H1 (cell line): ENCODE data around the gene LRP11. TPM values are rescaled to one million over a fixed set of nuclear protein-coding genes. Genes with fewer than 3 reads are reported as not detected.
A peak's percentile ranks its signal among the peaks of the same experiment; 100 is the strongest.
"Not testable (repeated sequence)": the region's sequence is repeated elsewhere in the genome, so short reads cannot be mapped to it uniquely, and the experiment has no call there.

ENCODE experiments used
- CTCF ChIA-PET: fragments of 300-600 bp; sonication (Branson Sonifier 250); formaldehyde crosslinking; loops from one replicate; lab custom pipeline; 2021; ENCODE audit not compliant: partially characterized antibody; lab: Charles Lee
- POLR2A ChIA-PET: fragments of 300-600 bp; sonication (Branson Sonifier 250); formaldehyde crosslinking; loops from one replicate; lab custom pipeline; 2021; ENCODE audit warnings: inconsistent platforms; ENCODE audit not compliant: partially characterized antibody; lab: Charles Lee
- DNase-seq, 2 experiments: peaks; one replicate each; pipeline versions ENCODE4 v3.0.0 to v3.0.0-alpha.2; 2010 to 2022; ENCODE audit warnings: low spot score in 2 of 2, low read depth in 1 of 2, mixed read lengths in 1 of 2
- FAIRE-seq: peaks from 2 replicates; lab custom pipeline; 2011; peaks lifted over from hg19 to GRCh38; lab: Jason Lieb, UNC
- H2AFZ ChIP-seq: 2 replicates; pipeline ENCODE4 v1.8.1; 2012; ENCODE audit warnings: low read length, inconsistent platforms
- H2AK5ac ChIP-seq: 2 replicates; pipeline ENCODE4 v1.6.1; 2013; ENCODE audit warnings: low read depth, low read length
- H2BK120ac ChIP-seq: replicated peaks from 2 replicates; pipeline ENCODE3; 2013; ENCODE audit warnings: low read depth, low read length, inconsistent platforms
- H2BK12ac ChIP-seq: 2 replicates; pipeline ENCODE4 v1.6.1; 2013; ENCODE audit warnings: low read depth, low read length
- H2BK15ac ChIP-seq: 2 replicates; pipeline ENCODE4 v1.6.1; 2013; ENCODE audit warnings: low read length
- H2BK20ac ChIP-seq: 2 replicates; pipeline ENCODE4 v1.6.1; 2013; ENCODE audit warnings: low read length
- H2BK5ac ChIP-seq: 2 replicates; pipeline ENCODE4 v1.6.1; 2013; ENCODE audit warnings: low read depth, low read length
- H3K14ac ChIP-seq: 2 replicates; pipeline ENCODE4 v1.6.1; 2013; ENCODE audit warnings: inconsistent platforms; ENCODE audit not compliant: insufficient read length
- H3K18ac ChIP-seq: 2 replicates; pipeline ENCODE4 v1.6.1; 2013; ENCODE audit warnings: low read length; ENCODE audit errors: extremely low read depth
- H3K23ac ChIP-seq: 2 replicates; pipeline ENCODE4 v1.6.1; 2013; ENCODE audit warnings: inconsistent platforms; ENCODE audit not compliant: insufficient read length
- H3K23me2 ChIP-seq: 2 replicates; pipeline ENCODE4 v1.6.1; 2013; ENCODE audit warnings: low read depth, low read length
- H3K27ac ChIP-seq: 2 replicates; pipeline ENCODE4 v1.6.1; 2011; ENCODE audit warnings: low read depth, low read length, inconsistent platforms
- H3K27me3 ChIP-seq, 4 experiments: replicated peaks in 1 of 4; 1 replicate in 1 of 4; 2 replicates in 3 of 4; pipeline versions ENCODE4 v1.6.1 to v1.8.1; 2011 to 2013; ENCODE audit warnings: low read length in 3 of 4, mild to moderate bottlenecking in 3 of 4, inconsistent platforms in 2 of 4, mixed read lengths in 2 of 4, moderate library complexity in 1 of 4; ENCODE audit not compliant: control insufficient read depth in 3 of 4, insufficient read depth in 3 of 4; ENCODE audit errors: extremely low read depth in 1 of 4
- H3K36me3 ChIP-seq, 4 experiments: 2 replicates each; pipeline versions ENCODE4 v1.6.1 to v1.8.1; 2011 to 2013; ENCODE audit warnings: mild to moderate bottlenecking in 4 of 4, low read length in 3 of 4, moderate library complexity in 2 of 4, control low read depth in 1 of 4, inconsistent platforms in 1 of 4; ENCODE audit not compliant: insufficient read depth in 4 of 4, control insufficient read depth in 2 of 4
- H3K4ac ChIP-seq: replicated peaks from 2 replicates; pipeline ENCODE3; 2013; ENCODE audit warnings: low read length, low read depth, mixed read lengths, inconsistent platforms; ENCODE audit not compliant: insufficient read length
- H3K4me1 ChIP-seq, 4 experiments: replicated peaks in 1 of 4; 1 replicate in 1 of 4; 2 replicates in 3 of 4; pipeline versions ENCODE4 v1.6.1 to v1.8.1; 2011 to 2013; ENCODE audit warnings: low read length in 3 of 4, inconsistent platforms in 2 of 4, mixed read lengths in 1 of 4; ENCODE audit not compliant: insufficient read depth in 4 of 4, control insufficient read depth in 3 of 4
- H3K4me2 ChIP-seq, 2 experiments: 2 replicates each; pipeline versions ENCODE4 v1.6.1 to v1.8.1; 2011 to 2013; ENCODE audit warnings: low read depth in 2 of 2, low read length in 2 of 2, control low read depth in 1 of 2, inconsistent platforms in 1 of 2, mild to moderate bottlenecking in 1 of 2; ENCODE audit not compliant: insufficient read depth in 1 of 2
- H3K4me3 ChIP-seq, 4 experiments: fragments of 200-600, 300-600 bp in 1 of 4; sonication (generic), shearing (Covaris generic), sonication (Bioruptor Twin) in 1 of 4; 2 replicates each; pipeline versions ENCODE4 v1.5.1 to v1.8.1; 2011 to 2016; ENCODE audit warnings: low read length in 4 of 4, low read depth in 3 of 4, control low read depth in 2 of 4, inconsistent platforms in 2 of 4, mild to moderate bottlenecking in 2 of 4, mixed read lengths in 1 of 4, moderate library complexity in 1 of 4; ENCODE audit not compliant: insufficient read depth in 2 of 4; ENCODE audit errors: extremely low read depth in 1 of 4
- H3K56ac ChIP-seq: replicated peaks from 2 replicates; pipeline ENCODE3; 2013; ENCODE audit warnings: low read depth, mild to moderate bottlenecking, mixed read lengths, low read length, inconsistent platforms; ENCODE audit not compliant: insufficient read length
- H3K79me1 ChIP-seq: 2 replicates; pipeline ENCODE4 v1.6.1; 2013; ENCODE audit warnings: low read depth, low read length, control low read depth
- H3K79me2 ChIP-seq, 2 experiments: 2 replicates each; pipeline versions ENCODE4 v1.6.1 to v1.8.1; 2012 to 2013; ENCODE audit warnings: low read length in 2 of 2, mild to moderate bottlenecking in 2 of 2, inconsistent platforms in 1 of 2; ENCODE audit not compliant: insufficient read depth in 2 of 2, control insufficient read depth in 1 of 2
- H3K9ac ChIP-seq, 4 experiments: replicated peaks in 1 of 4; 1 replicate in 1 of 4; 2 replicates in 3 of 4; pipeline versions ENCODE4 v1.6.1 to v1.8.1; 2011 to 2013; ENCODE audit warnings: low read depth in 3 of 4, low read length in 3 of 4, control low read depth in 2 of 4, mild to moderate bottlenecking in 2 of 4, moderate library complexity in 2 of 4, inconsistent platforms in 1 of 4; ENCODE audit errors: extremely low read depth in 1 of 4
- H3K9me3 ChIP-seq, 2 experiments: 2 replicates each; pipeline versions ENCODE4 v1.6.1 to v1.8.1; 2012 to 2013; ENCODE audit warnings: mild to moderate bottlenecking in 2 of 2, moderate library complexity in 2 of 2, control low read depth in 1 of 2, inconsistent platforms in 1 of 2, low read depth in 1 of 2, low read length in 1 of 2, mixed read lengths in 1 of 2; ENCODE audit not compliant: insufficient read depth in 2 of 2
- H4K20me1 ChIP-seq, 2 experiments: replicated peaks in 1 of 2; 2 replicates each; pipeline versions ENCODE3 to v1.8.1; 2011 to 2013; ENCODE audit warnings: inconsistent platforms in 2 of 2, low read length in 2 of 2, mild to moderate bottlenecking in 1 of 2; ENCODE audit not compliant: insufficient read depth in 2 of 2, control insufficient read depth in 1 of 2
- H4K5ac ChIP-seq: 2 replicates; pipeline ENCODE4 v1.6.1; 2013; ENCODE audit warnings: low read length, low read depth, mixed read lengths, inconsistent platforms; ENCODE audit not compliant: insufficient read length
- H4K8ac ChIP-seq: 2 replicates; pipeline ENCODE4 v1.8.0; 2013; ENCODE audit warnings: mild to moderate bottlenecking, moderate library complexity, low read length, inconsistent platforms; ENCODE audit not compliant: insufficient read depth; ENCODE audit errors: extremely low read depth
- H4K91ac ChIP-seq: replicated peaks from 2 replicates; pipeline ENCODE3; 2013; ENCODE audit warnings: low read length, mixed read lengths, inconsistent platforms; ENCODE audit not compliant: insufficient read length
- WGBS, 2 experiments: shearing (Covaris generic) in 1 of 2; methylation state at CpG; one replicate each; pipeline versions ENCODE4 v1.1.6 to v1.1.7; 2013 to 2015; ENCODE audit warnings: low lambda C conversion rate in 2 of 2, mixed read lengths in 2 of 2, inconsistent platforms in 1 of 2, low coverage in 1 of 2, missing lambda C conversion rate in 1 of 2; ENCODE audit not compliant: insufficient replicate concordance in 2 of 2, insufficient coverage in 1 of 2, insufficient read length in 1 of 2; ENCODE audit errors: extremely low coverage in 1 of 2, missing lambda C conversion rate in 1 of 2; 5-methylcytosine and 5-hydroxymethylcytosine counted together
- polyA plus RNA-seq, 7 experiments: library from polyadenylated mRNA; depleted of rRNA in 3 of 7; stranded (reverse) in 5 of 7; unstranded in 2 of 7; fragments of >200 nt in 5 of 7; fragments of 200-250 nt in 2 of 7; gene quantifications; 1 replicate in 5 of 7; 2 replicates in 1 of 7; 4 replicates in 1 of 7; pipeline versions ENCODE4 v1.2.1 to v1.2.3, GENCODE V29; 2011 to 2013; ENCODE audit warnings: missing spikeins in 2 of 7, mixed read lengths in 2 of 7
- total RNA-seq: library from RNA; stranded (reverse); fragmentation: NEBNext Ultra II Directional; extraction: Animal tissue kit (Norgen Biotek cat#: 25700); gene quantifications from 2 replicates; pipeline ENCODE4 v1.2.1, GENCODE V29; 2021

Gene LRP11
- total and polyA plus RNA-seq, 2 of the 8 experiments (the other 6 are each of a cell fraction or from before 2014, with no cell fraction given) = 11.0 to 20.0 TPM

DNA sequence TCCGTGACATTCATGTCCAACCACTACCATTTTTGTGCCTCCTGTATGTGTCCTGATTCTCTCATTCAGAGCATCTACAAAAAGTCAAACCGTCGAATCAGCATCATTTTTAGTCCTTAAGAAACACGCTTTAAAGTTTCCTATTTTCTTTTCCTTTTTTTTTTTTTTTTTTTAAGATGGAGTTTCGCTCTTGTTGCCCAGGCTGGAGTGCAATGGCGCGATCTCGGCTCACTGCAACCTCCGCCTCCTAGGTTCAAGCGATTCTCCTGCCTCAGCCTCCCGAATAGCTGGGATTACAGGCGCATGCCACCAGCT lies 1.8 kb downstream of the LRP11 start:
- Histone ChIP-seq H3K27me3 (peaks cover 0 to 13% (median 5%) of the 10 kb centered on the region in 4 experiments; a peak in 5 of 7 replicates), H3K4me1 (peaks cover 4 to 16% (median 11%) of the 10 kb centered on the region in 4 experiments; a peak in 6 of 7 replicates), H3K4me2 (peak overlapping the region; percentile 56 to 99; a peak in 3 of 4 replicates), H3K4me3 (peak overlapping the region in 1 of 4 experiments; percentile 72; a peak in 1 of 8 replicates), H3K23me2 (peaks cover 12% of the 10 kb centered on the region; the same call in 1 of the 2 replicates), H2AK5ac (peak overlapping the region; percentile 30; the same call in 1 of the 2 replicates), H4K20me1 (peaks cover 4 to 13% of the 10 kb centered on the region in 2 experiments), H3K79me2 (peaks cover 0 to 10% of the 10 kb centered on the region in 2 experiments; a peak in 2 of 4 replicates)
- H2BK12ac ChIP-seq, H3K27ac ChIP-seq, FAIRE-seq, H3K56ac ChIP-seq, H3K14ac ChIP-seq, H4K5ac ChIP-seq, H3K9me3 ChIP-seq, H3K4ac ChIP-seq, H2AFZ ChIP-seq, H3K36me3 ChIP-seq, H3K9ac ChIP-seq, H3K23ac ChIP-seq, DNase-seq, H4K91ac ChIP-seq, H3K79me1 ChIP-seq, H2BK120ac ChIP-seq, H4K8ac ChIP-seq, H2BK15ac ChIP-seq, H2BK20ac ChIP-seq, H3K18ac ChIP-seq, H2BK5ac ChIP-seq: not testable (repeated sequence)
- CTCF ChIA-PET = interaction anchor here (1.3 to 6.1 kb wide), 4 partner anchors 11 to 22 kb away, joined by 3 to 33 read pairs (median 4); no protein-coding TSS in a partner anchor
- WGBS, 2 experiments = 83% methylated on average over 4 of the region's 12 CpGs; no CpG with 5 or more reads in 1 of the 2 experiments
- POLR2A ChIA-PET = interaction anchor here (0.7 to 1.2 kb wide), 2 partner anchors 12 to 342 kb away, joined by 3 to 5 read pairs; no protein-coding TSS in a partner anchor
